Dedifferentiated amniotic fluid mesenchymal stem cell (primary cell): ENCODE data around the gene SLC66A1.
"Not testable (repeated sequence)": the region's sequence is repeated elsewhere in the genome, so short reads cannot be mapped to it uniquely, and the experiment has no call there.

Source experiments
- DNase-seq: peaks from one replicate; pipeline ENCODE4 v3.0.0-alpha.2; 2016; ENCODE audit errors: extremely low spot score

SLC66A1 gene, protein sequence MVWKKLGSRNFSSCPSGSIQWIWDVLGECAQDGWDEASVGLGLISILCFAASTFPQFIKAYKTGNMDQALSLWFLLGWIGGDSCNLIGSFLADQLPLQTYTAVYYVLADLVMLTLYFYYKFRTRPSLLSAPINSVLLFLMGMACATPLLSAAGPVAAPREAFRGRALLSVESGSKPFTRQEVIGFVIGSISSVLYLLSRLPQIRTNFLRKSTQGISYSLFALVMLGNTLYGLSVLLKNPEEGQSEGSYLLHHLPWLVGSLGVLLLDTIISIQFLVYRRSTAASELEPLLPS

DNA sequence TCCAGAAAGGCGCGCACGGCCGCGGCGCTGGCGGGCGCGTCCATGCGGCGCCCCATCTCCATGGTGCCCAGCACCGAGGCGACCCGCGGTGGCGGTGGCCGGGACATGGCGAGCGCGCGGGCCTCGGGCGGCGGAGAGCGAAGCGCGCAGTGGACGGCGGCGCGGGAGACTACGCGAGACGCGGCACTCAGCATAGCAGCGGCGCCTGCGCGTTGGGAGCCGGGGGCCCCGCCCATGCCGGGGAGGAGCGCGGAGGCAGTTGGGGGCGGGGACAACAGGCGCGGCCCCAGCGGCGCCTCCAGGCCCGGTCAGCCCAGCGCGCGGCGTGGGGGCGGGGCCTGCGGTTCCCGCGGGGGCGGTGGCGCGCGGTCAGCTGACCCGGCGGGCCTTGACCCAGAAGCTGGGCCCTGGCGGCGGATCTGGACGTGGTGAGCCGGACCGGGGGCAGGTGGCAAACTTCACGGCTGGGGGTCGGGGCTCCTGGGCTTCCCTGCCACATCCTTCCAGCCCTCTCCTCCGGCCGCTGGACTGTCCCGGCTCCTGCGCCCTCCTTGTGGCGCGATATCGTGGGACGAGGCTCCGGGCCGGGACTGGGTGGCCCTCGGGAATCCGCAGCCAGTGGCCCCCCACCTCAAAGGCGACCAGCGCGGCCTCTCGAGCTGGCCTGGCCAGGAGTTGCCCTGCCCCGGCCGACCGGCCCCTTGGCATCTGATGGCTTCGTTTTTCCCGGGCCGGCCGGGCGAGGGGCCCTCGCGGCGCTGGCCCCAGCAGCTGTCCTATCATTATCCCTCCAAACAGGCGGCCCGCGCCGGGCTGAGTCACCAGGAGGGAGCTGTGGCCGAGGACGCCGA, at the start of gene SLC66A1, which contains the start of gene AKR7A2:
Gene SLC66A1 (plus strand): TSS at position 396 of the 851 bp plus-strand sequence. CDS start 5,352 bp downstream, outside the sequence.
Gene AKR7A2 (minus strand): TSS at position 214 of the 851 bp plus-strand sequence. CDS start 20 bp downstream, at position 194.
- peak; percentile 87 for DNase-seq

DNA sequence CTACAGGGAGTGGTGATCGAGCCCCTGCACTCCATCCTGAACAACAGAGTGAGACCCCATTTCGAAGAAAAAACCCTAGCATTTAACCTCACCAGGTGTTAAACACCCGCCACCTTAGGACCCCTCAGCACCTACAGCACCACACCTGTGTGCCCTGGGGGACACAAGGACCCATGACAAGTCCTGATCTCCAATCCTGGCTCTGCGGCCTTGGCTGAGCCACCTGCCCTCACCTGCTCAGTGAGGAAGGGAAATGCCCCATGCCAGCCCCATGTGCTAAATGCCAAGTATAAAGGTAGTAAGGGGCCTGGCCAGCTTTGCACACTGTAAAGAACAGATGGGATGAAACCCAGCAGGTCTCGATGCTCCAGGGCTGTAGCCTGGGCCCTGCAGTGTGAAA, 49.4 kb upstream of the SLC66A1 start:
- DNase-seq, result no peak

DNA sequence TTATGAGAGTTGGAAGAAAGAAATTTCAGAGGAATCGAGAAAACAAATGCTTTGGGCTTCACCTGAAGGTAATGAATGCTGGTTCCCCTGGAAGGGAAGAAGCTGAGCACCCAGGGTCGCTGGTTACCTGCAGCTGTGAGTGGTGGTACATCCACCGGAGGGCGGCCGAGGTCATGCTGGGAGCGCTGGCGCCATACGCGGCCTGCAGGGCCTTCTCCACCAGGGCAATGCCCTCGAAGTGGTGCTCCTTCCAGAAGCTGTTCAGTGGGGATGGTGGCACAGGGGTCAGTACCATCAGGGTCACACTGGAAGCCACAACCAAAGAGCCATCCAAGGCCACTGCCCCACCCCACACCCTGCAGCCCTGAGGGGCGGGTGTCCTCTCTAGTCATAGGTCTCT, 43.7 kb upstream of the SLC66A1 start:
- DNase-seq, result no peak

DNA sequence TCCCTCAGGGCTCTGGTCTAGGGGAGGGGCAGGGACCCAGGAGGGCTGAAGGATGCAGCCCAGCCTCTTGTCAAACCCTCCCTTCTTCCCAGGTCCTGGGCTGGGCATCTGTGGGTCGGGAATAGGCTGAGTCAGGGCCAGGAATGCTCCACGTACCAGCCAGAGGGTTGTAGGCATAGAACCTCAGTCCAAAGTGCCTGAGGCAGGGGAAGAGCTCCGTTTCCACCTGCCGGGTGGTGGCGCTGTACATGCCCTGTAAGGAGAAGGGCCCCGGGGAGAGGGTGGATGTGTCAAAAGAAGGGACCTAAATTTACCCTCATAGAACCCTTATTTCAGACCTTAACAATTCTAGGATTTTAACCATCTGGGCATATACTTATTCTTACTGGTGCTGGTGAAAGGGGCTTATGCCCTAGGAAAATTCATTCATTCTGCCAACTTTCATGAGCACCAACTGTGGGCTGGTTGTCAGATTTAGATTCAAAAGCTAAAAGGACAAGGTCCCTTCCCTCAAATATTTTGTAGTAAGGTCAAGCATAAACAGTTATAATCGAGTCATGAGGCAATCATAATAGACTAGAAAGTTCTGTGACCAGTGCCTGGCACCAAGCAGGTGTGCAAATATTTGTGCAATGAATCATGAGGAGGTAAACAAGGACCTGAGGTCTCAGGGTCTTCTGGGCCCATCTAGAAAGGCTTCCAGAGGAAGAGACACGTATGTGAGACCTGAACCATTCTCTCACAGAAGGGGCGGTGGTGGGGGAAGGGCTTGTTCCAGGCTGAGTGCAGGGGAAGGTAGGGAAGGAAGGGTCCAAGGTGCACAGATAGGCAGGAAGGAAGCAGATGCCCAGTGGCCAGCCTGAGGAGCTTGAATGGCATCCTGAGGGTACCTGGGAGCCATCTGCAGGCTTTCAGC, 42.4 kb upstream of the SLC66A1 start:
- DNase-seq, result not testable (repeated sequence)

DNA sequence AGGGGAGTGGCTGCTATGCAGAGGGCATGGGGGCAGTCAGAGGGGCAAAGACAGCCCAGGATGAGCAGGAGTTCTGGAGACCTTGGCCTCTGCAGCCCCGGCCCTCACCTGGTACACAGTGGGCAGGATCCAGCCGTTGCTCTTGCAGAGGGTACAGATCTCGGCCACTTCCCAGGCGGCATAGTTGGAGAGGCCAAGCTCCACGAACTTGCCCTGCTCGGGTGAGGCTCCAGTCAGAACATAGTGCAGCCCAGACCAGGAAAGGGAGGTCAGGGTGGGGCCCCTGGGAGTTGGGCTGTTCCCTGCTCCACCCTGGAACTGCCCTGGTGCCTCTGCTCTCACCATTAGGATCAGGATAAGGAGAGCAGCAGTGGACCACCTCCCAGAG, 41.8 kb upstream of the SLC66A1 start:
- not testable (repeated sequence) for DNase-seq

DNA sequence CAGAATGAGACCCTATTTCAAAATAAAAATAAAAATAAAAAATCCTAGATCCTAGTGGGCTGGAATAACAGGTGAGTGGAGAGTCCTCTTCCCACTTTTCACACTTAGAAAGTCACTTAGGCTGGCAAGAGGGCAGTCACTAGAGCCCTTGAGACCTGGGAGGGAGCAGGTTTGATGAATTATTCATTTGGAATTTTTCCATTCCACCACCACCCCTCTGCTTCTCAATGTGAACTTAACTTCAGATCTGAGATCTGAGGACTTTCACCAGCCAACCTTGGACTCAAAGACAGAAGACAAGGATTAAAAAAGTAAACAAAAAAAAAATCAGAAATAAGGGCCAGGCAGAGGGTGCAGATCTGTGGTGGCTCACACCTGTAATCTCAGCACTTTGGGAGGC, 40.1 kb upstream of the SLC66A1 start:
- DNase-seq, result no peak

DNA sequence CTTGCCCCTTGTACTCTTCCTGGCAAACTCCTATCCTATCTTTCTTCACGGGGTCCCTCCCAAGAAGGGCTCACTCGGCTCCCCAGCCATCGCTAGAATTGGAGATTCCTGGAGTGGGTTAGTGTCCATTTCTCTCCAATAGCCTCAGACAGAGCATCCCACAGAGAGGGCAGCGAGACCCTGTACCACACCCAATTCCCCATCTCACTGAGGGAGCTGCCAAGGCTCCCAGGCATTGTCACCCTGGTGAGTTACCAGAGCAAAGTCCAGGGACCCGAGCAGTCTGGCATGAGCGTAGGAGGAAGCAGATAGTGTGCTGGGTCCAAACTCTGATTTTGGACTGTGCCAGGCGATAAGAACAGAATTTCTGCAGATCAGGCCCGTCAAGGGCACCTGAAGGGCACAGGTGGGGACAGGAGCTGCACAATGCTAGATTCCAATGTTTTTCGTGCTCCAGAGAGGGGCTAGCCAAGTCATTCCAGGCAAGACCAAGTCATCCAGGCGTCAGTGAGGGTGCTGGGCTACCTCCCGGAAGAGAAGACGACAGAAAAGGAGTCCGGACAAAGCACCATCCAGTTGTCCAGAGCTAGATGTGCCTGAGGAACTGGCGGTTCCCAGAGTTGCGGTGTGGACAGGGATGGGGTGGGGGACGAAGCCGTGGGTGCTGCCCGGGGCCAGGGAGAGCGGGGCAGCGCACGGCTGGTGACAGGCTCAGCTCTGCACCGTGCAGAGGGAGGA, 38.9 kb upstream of the SLC66A1 start:
- DNase-seq, result no peak

DNA sequence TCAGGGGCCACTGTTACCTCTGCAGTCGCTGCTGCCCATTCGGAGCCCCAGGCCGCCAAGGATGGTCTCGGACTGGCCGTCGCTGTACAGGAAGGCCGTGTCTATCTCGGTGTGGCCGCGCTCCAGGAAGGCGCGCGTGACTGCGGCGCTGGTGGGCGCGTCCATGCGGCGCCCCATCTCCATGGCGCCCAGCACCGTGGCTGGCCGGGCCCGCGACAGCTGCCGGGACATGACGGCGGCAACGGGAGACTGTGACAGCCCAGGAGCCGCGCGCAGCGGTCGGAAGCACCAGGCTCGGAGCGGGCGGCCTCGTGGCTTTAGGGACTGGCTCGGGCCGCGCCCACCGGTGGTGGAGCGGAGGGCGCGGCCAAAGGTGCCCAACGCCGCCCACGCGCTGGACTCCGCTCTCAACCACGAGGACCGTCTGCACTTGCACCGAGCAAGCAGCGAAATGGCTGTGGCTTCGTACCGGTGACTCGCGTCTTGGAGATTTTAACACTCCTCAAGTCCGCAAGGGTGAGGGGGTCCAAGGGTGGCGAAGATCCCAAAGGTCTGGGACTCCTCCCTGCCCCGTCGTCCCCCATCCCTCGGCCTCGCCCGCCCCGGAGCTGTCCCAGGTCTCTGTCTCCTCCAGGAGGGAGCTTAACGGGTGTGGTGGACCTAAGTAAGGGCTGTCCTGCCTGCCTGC, 38.1 kb upstream of the SLC66A1 start:
- not testable (repeated sequence) for DNase-seq

DNA sequence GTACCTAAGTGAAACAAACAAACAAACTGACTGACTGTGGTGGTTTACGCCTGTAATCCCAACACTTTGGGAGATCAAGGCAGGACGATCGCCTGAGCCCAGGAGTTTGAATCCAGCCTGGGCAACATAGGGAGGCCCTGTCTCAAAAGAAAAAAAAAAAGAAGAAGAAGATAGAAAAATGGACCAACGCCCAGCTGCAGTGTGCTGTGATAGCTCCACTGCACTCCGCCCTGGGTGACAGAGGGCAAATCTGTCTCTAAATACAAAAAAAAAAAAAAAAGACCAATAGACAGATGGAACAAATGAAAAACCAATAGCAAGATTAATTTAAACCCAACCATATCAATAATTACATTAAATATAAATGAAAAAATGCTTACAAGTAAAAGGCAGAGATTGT, 37.5 kb upstream of the SLC66A1 start:
- DNase-seq, result no peak

DNA sequence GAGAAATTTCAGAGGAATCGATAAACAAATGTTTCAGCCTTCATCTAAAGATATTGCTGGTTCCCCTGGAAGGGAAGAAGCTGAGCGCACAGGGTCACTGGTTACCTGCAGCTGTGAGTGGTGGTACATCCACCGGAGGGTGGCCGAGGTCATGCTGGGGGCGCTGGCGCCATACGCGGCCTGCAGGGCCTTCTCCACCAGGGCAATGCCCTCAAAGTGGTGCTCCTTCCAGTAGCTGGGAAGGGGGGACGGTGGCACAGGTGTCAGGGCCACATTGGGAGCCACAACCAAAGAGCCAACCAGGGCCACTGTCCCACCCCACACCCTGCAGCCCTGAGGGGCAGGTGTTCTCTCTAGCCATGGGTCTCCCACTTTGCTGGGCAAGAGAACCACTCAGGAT, 28.2 kb upstream of the SLC66A1 start:
- no peak for DNase-seq

DNA sequence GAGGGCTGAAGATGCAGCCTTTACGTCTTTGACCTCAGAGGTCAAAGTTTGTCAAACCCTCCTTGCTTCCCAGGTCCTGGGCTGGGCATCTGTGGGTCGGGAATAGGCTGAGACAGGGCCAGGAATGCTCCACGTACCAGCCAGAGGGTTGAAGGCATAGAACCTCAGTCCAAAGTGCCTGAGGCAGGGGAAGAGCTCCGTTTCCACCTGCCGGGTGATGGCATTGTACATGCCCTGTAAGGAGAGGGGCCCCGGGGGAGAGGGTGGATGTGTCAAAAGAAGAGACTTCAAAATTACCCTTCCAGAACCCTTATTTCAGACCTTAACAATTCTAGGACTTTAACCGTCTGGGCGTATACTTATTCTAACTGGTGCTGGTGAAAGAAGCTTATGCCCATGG, 27.2 kb upstream of the SLC66A1 start:
- no peak for DNase-seq

DNA sequence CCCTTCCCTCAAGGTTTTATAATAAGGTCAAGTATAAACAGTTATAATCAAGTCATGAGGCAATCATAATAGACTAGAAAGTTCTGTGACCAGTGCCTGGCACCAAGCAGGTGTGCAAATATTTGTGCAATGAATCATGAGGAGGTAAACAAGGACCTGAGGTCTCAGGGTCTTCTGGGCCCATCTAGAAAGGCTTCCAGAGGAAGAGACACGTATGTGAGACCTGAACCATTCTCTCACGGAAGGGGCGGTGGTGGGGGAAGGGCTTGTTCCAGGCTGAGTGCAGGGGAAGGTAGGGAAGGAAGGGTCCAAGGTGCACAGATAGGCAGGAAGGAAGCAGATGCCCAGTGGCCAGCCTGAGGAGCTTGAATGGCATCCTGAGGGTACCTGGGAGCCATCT, 26.8 kb upstream of the SLC66A1 start:
- DNase-seq, result not testable (repeated sequence)

DNA sequence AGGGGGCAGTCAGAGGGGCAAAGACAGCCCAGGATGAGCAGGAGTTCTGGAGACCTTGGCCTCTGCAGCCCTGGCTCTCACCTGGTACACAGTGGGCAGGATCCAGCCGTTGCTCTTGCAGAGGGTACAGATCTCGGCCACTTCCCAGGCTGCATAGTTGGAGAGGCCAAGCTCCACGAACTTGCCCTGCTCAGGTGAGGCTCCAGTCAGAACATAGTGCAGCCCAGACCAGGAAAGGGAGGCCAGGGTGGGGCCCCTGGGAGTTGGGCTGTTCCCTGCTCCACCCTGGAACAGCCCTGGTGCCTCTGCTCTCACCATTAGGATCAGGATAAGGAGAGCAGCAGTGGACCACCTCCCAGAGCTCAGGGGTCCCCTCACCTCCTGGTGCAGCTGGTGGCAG, 26.3 kb upstream of the SLC66A1 start:
- DNase-seq, result not testable (repeated sequence)

DNA sequence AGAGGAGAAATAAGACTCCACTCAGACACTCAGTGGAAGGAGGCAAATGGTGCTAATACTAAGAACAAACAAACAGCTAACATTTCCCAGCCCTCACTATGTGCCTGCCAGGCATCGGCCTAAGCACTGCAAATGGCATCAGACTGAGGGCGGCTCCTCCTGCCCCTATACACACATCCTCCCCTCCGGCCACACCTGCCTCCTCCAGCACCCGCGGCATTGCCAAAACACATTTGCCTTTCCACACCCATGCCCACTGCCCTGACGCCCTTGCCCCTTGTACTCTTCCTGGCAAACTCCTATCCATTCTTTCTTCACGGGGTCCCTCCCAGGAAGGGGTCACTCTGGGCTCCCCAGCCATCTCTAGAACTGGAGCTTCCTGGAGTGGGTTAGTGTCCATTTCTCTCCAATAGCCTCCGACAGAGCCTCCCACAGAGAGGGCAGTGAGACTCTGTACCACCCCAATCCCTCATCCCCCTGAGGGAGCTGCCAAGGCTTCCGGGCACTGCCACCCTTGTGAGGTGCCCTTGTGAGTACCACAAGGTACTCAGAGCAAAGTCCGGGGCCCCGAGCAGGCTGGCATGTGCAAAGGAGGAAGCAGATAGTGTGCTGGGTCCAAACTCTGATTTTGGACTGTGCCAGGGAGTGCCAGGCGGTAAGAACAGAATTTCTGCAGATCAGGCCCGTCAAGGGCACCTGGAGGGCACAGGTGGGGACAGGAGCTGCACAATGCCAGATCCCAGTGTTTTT, 24.5 kb upstream of the SLC66A1 start:
- no peak for DNase-seq

DNA sequence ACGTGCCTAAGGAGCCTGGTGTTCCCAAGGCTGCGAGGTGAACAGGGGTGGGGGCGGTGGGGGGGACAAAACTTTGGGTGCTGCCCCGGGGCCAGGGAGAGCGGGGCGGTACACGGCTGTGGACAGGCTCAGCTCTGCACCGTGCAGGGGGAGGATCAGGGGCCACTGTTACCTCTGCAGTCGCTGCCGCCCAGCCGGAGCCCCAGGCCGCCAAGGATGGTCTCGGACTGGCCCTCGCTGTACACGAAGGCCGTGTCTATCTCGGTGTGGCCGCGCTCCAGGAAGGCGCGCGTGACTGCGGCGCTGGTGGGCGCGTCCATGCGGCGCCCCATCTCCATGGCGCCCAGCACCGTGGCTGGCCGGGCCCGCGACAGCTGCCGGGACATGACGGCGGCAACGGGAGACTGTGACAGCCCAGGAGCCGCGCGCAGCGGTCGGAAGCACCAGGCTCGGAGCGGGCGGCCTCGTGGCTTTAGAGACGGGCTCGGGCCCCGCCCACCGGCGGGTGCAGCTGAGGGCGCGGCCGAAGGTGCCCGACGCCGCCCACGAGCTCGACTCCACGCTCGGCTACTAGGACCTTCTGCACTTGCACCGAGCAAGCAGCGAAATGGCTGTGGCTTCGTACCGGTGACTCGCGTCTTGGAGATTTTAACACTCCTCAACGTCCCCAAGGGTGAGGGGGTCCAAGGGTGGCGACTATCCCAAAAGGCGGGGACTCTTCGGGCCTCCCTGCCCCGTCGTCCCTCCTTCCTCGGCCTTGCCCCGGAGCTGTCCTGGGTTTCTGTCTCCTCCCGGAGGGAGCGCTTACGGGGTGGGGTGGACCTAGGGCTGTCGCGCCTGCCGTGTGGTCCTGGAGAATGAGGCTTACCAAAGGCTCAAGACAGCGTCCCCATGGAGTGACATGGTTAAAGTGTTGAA, 23.5 kb upstream of the SLC66A1 start, which contains the start of gene AKR7A3:
Gene AKR7A3 (minus strand): TSS at position 447 of the 918 bp plus-strand sequence. CDS start 61 bp downstream, at position 386.
- DNase-seq, result not testable (repeated sequence)

DNA sequence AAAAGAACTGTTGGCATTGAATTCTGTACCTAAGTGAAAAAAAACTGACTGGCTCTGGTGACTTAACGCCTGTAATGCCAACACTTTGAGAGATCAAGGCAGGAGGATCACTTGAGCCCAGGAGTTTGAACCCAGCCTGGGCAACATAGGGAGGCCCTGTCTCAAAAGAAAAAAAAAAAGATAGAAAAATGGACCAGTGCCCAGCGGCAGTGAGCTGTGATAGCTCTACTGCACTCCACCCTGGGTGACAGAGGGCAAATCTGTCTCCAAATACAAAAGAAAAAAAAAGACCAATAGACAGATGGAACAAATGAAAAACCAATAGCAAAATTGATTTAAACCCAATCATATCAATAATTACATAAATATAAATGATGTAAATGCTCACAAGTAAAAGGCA, 22.9 kb upstream of the SLC66A1 start:
- no peak for DNase-seq

DNA sequence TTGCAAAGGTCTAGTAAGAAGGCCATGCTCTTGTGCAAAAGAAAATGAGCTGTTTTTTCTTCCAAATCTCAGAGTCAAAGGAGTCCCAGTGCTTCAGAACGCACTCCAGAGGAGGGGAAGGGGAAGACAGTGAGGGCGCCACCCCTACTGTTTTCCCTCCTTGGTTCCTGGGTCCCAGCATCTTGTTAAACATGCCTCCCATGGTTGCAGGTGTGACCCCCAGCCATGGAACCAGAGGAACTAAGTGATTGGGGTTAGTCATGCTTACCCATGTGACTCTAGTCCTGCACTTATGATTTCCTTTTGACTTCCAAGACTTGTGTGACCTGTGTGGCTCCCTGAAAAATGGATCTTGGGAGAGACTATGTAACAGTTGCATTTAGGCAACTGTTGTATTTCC, 17.5 kb upstream of the SLC66A1 start:
- DNase-seq, result no peak

DNA sequence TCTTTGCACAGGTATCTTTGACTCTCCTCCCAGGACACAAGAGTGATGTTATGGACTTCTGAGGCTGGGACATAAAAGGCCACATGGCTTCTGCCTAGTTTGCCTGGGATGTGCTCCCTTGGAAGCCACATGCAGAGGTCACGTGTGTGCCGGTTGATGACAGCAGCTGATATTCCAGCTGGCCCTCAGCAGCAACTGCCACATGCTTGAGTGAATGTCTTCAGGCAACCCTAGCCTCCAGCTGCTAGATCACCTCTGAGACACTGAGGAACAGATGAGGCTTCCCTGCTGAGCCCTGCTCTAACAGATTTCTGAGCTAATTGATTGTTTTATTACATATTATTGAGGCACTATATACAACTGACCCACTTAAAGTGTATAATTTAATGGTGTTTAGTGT, 11.9 kb upstream of the SLC66A1 start:
- no peak for DNase-seq

DNA sequence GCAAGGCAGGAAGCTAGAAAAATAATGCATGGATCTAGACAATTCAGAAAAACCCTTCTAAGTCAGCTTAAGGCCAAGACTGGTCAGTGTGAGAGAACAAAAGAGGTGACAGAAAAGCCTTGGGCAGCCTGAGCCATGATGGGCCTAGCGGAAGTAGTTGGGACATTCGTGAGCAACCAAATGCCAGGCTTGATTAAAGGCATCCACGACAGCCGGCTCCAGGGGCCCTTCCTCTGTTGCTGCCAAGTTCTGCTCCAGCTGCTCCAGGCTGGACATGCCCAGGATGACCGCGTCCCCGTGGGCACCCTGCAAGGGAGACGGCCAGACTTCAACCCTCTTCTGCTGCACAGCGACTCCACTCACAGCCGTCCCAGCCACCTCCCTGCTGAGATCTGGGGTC, 8.0 kb upstream of the SLC66A1 start:
- DNase-seq, result not testable (repeated sequence)
